RCC 7860 (cell line): ENCODE data around the gene ADGRD1.

Experiments
- DNase-seq: peaks from one replicate; pipeline ENCODE4 v3.0.0-alpha.2; 2015; ENCODE audit warnings: low spot score
- FAIRE-seq: peaks from 2 replicates; lab custom pipeline; 2012; peaks lifted over from hg19 to GRCh38; lab: Jason Lieb, UNC

Gene ADGRD1

GRCh38 chr12:131051155-131051473 is 97.4 kb downstream of the ADGRD1 start:
- DNase-seq (no peak), FAIRE-seq (no peak)

- FAIRE-seq (no peak), DNase-seq (no peak)
Observed at GRCh38 chr12:131052063-131052781, 98.5 kb downstream of the ADGRD1 start.

- FAIRE-seq (no peak), DNase-seq (no peak)
Observed at GRCh38 chr12:131052929-131053328, 99.2 kb downstream of the ADGRD1 start.

GRCh38 chr12:131053567-131053966 is 99.9 kb downstream of the ADGRD1 start:
- DNase-seq (no peak), FAIRE-seq (no peak)

- FAIRE-seq (no peak), DNase-seq (no peak)
Observed at GRCh38 chr12:131054345-131055092, 100.8 kb downstream of the ADGRD1 start.

GRCh38 chr12:131055093-131055465 is 101.4 kb downstream of the ADGRD1 start:
- FAIRE-seq (no peak), DNase-seq (no peak)

GRCh38 chr12:131055596-131056233 is 102.0 kb downstream of the ADGRD1 start:
- DNase-seq (no peak), FAIRE-seq (no peak)

- DNase-seq (no peak), FAIRE-seq (no peak)
Observed at GRCh38 chr12:131056626-131057025, 102.9 kb downstream of the ADGRD1 start.

GRCh38 chr12:131057211-131057721 is 103.6 kb downstream of the ADGRD1 start:
- FAIRE-seq (no peak), DNase-seq (no peak)

- FAIRE-seq (no peak), DNase-seq (no peak)
Observed at GRCh38 chr12:131057722-131058515, 104.2 kb downstream of the ADGRD1 start.

- DNase-seq (no peak), FAIRE-seq (no peak)
Observed at GRCh38 chr12:131058700-131059099, 105.0 kb downstream of the ADGRD1 start.

GRCh38 chr12:131060011-131060703 is 106.5 kb downstream of the ADGRD1 start:
- DNase-seq, result no peak
- no peak for FAIRE-seq

- FAIRE-seq, result no peak
- no peak for DNase-seq
Observed at GRCh38 chr12:131061041-131061806, 107.5 kb downstream of the ADGRD1 start.

GRCh38 chr12:131063413-131063812 is 109.7 kb downstream of the ADGRD1 start:
- DNase-seq (no peak), FAIRE-seq (no peak)

- no peak for DNase-seq
- FAIRE-seq, result no peak
Observed at GRCh38 chr12:131063960-131064359, 110.3 kb downstream of the ADGRD1 start.

GRCh38 chr12:131065279-131065678 is 111.6 kb downstream of the ADGRD1 start:
- FAIRE-seq (no peak), DNase-seq (no peak)

- FAIRE-seq, result no peak
Observed at GRCh38 chr12:131065801-131066200, 112.1 kb downstream of the ADGRD1 start.

GRCh38 chr12:131066207-131066885 is 112.6 kb downstream of the ADGRD1 start:
- DNase-seq, result no peak
- FAIRE-seq, result no peak

More at GRCh38 chr12:131065801-131066200, 112.1 kb downstream of the ADGRD1 start:
- no peak for DNase-seq

GRCh38 chr12:131066886-131067490 is 113.3 kb downstream of the ADGRD1 start:
- DNase-seq (no peak), FAIRE-seq (no peak)
